IMR-90 (cell line): ENCODE results near the gene UBXN1. TPM values are rescaled to one million over a fixed set of nuclear protein-coding genes. Genes with fewer than 3 reads are reported as not detected.

Experiments used
- ATAC-seq: fragments of 200-7000 bp; cut with Tn5 transposase; 2 replicates; pipeline ENCODE4 v1.9.1; 2020; ENCODE audit warnings: low read depth, mild to moderate bottlenecking, moderate library complexity
- BruUV-seq: library from RNA; stranded (reverse); fragments of 400-500 nt; replicated peaks from 2 replicates; lab custom pipeline; 2021; lab: Mats Ljungman, UMichigan
- CTCF ChIA-PET: fragments of 300-600 bp; formaldehyde crosslinking; extraction: SDS; loops from one replicate; lab custom pipeline; 2021; ENCODE audit warnings: antibody characterized with exemption; lab: Yijun Ruan, JAX
- POLR2A ChIA-PET: fragments of 300-600 bp; sonication (Branson Sonifier 250); formaldehyde crosslinking; loops from one replicate; lab custom pipeline; 2022; ENCODE audit warnings: antibody characterized with exemption; ENCODE audit not compliant: unreplicated experiment; lab: Charles Lee
- DNase-seq: peaks from one replicate; pipeline ENCODE4 v3.0.0; 2013
- H2AFZ ChIP-seq: replicated peaks from 2 replicates; pipeline ENCODE3; 2013; ENCODE audit warnings: low read length, mild to moderate bottlenecking; ENCODE audit not compliant: poor library complexity
- H2AK5ac ChIP-seq: 2 replicates; pipeline ENCODE4 v1.6.1; 2013; ENCODE audit warnings: low read depth, low read length, inconsistent platforms
- H2AK9ac ChIP-seq: replicated peaks from 2 replicates; pipeline ENCODE3; 2013; ENCODE audit warnings: mild to moderate bottlenecking, low read depth, low read length, moderate library complexity; ENCODE audit not compliant: poor library complexity
- H2BK120ac ChIP-seq: 2 replicates; pipeline ENCODE4 v1.6.1; 2013; ENCODE audit warnings: low read depth, low read length, inconsistent platforms
- H2BK15ac ChIP-seq: 3 replicates; pipeline ENCODE4 v1.6.1; 2013; ENCODE audit warnings: low read depth, low read length, inconsistent platforms
- H2BK20ac ChIP-seq: 2 replicates; pipeline ENCODE4 v1.6.1; 2013; ENCODE audit warnings: low read depth, mild to moderate bottlenecking, inconsistent platforms, low read length, moderate library complexity
- H2BK5ac ChIP-seq: 2 replicates; pipeline ENCODE4 v1.6.1; 2013; ENCODE audit warnings: mild to moderate bottlenecking, low read depth, low read length, inconsistent platforms; ENCODE audit not compliant: poor library complexity, severe bottlenecking
- H3K14ac ChIP-seq: replicated peaks from 2 replicates; pipeline ENCODE4 v1.6.1; 2013; ENCODE audit warnings: low read depth, low read length, inconsistent platforms
- H3K18ac ChIP-seq: 2 replicates; pipeline ENCODE4 v1.6.1; 2013; ENCODE audit warnings: low read depth, low read length, control low read depth
- H3K23ac ChIP-seq: 2 replicates; pipeline ENCODE4 v1.6.1; 2013; ENCODE audit warnings: low read depth, low read length, inconsistent platforms
- H3K27ac ChIP-seq: 2 replicates; pipeline ENCODE4 v1.5.1; 2013; ENCODE audit warnings: mild to moderate bottlenecking, control low read depth, low read length; ENCODE audit not compliant: insufficient read depth
- H3K27me3 ChIP-seq: 2 replicates; pipeline ENCODE4 v1.6.1; 2013; ENCODE audit warnings: low read length; ENCODE audit not compliant: control insufficient read depth, insufficient read depth
- H3K36me3 ChIP-seq: 2 replicates; pipeline ENCODE4 v1.6.1; 2013; ENCODE audit warnings: low read length, mixed read lengths; ENCODE audit not compliant: control insufficient read depth, insufficient read depth
- H3K4ac ChIP-seq: 2 replicates; pipeline ENCODE4 v1.6.1; 2013; ENCODE audit warnings: low read depth, low read length, inconsistent platforms
- H3K4me1 ChIP-seq: 2 replicates; pipeline ENCODE4 v1.6.1; 2013; ENCODE audit warnings: low read length, mixed read lengths; ENCODE audit not compliant: control insufficient read depth, insufficient read depth
- H3K4me2 ChIP-seq: 2 replicates; pipeline ENCODE4 v1.6.1; 2013; ENCODE audit warnings: low read depth, mild to moderate bottlenecking, control low read depth, low read length, moderate library complexity
- H3K4me3 ChIP-seq: 2 replicates; pipeline ENCODE4 v1.5.1; 2013; ENCODE audit warnings: low read depth, mild to moderate bottlenecking, control low read depth, low read length, moderate library complexity; ENCODE audit not compliant: insufficient read depth
- H3K56ac ChIP-seq: 2 replicates; pipeline ENCODE4 v1.6.1; 2013; ENCODE audit warnings: low read length, inconsistent platforms; ENCODE audit not compliant: insufficient read depth; ENCODE audit errors: extremely low read depth
- H3K79me1 ChIP-seq, 2 experiments: 2 replicates each; pipeline ENCODE4 v1.6.1; 2013; ENCODE audit warnings: low read length in 2 of 2, inconsistent platforms in 1 of 2, low read depth in 1 of 2
- H3K9ac ChIP-seq: 2 replicates; pipeline ENCODE4 v1.6.1; 2013; ENCODE audit warnings: low read depth, low read length, control low read depth
- H3K9me1 ChIP-seq: 2 replicates; pipeline ENCODE4 v1.6.1; 2013; ENCODE audit warnings: low read length, inconsistent platforms; ENCODE audit not compliant: insufficient read depth
- H3K9me3 ChIP-seq: 2 replicates; pipeline ENCODE4 v1.6.1; 2013; ENCODE audit warnings: low read length; ENCODE audit not compliant: control insufficient read depth, insufficient read depth
- H4K20me1 ChIP-seq: 2 replicates; pipeline ENCODE4 v1.6.1; 2013; ENCODE audit warnings: low read length, inconsistent platforms; ENCODE audit not compliant: insufficient read depth
- H4K5ac ChIP-seq: 2 replicates; pipeline ENCODE4 v1.6.1; 2013; ENCODE audit warnings: mild to moderate bottlenecking, low read depth, low read length, control low read depth
- H4K8ac ChIP-seq, 2 experiments: 2 replicates each; pipeline ENCODE4 v1.6.1; 2013; ENCODE audit warnings: low read depth in 2 of 2, low read length in 2 of 2, control low read depth in 1 of 2, inconsistent platforms in 1 of 2
- H4K91ac ChIP-seq: 2 replicates; pipeline ENCODE4 v1.6.1; 2013; ENCODE audit warnings: low read depth, low read length, inconsistent platforms; ENCODE audit not compliant: insufficient read depth
- BHLHE40 ChIP-seq: fragments of 150-350 bp; IDR thresholded peaks from 2 replicates; pipeline ENCODE4 v1.6.1; 2016; ENCODE audit warnings: mild to moderate bottlenecking, low read depth, low read length
- CEBPB ChIP-seq: IDR thresholded peaks from 2 replicates; pipeline ENCODE4 v1.6.1; 2012; ENCODE audit warnings: low read depth, low read length, improper control_type of control experiment
- CHD1 ChIP-seq: IDR thresholded peaks from 2 replicates; pipeline ENCODE4 v1.6.1; 2012; ENCODE audit warnings: low read depth, low read length, improper control_type of control experiment
- FOS ChIP-seq: fragments of 150-350 bp; IDR thresholded peaks from 2 replicates; pipeline ENCODE4 v1.6.1; 2016; ENCODE audit warnings: low read depth, low read length
- MAFK ChIP-seq: IDR thresholded peaks from 2 replicates; pipeline ENCODE4 v1.6.1; 2012; ENCODE audit warnings: low read depth, low read length, improper control_type of control experiment
- MAZ ChIP-seq: IDR thresholded peaks from 2 replicates; pipeline ENCODE4 v1.6.1; 2012; ENCODE audit warnings: low read depth, mild to moderate bottlenecking, low read length, improper control_type of control experiment, moderate library complexity, borderline replicate concordance
- MXI1 ChIP-seq: IDR thresholded peaks from 2 replicates; pipeline ENCODE4 v1.6.1; 2012; ENCODE audit warnings: low read depth, mild to moderate bottlenecking, low read length, moderate library complexity, borderline replicate concordance
- NFE2L2 ChIP-seq: fragments of 150-350 bp; IDR thresholded peaks from 2 replicates; pipeline ENCODE4 v1.6.1; 2016; ENCODE audit warnings: low read depth, mild to moderate bottlenecking, low read length
- POLR2A ChIP-seq: IDR thresholded peaks from 2 replicates; pipeline ENCODE4 v1.6.1; 2012; ENCODE audit warnings: mild to moderate bottlenecking, low read depth, low read length
- RAD21 ChIP-seq: IDR thresholded peaks from 2 replicates; pipeline ENCODE4 v1.6.1; 2012; ENCODE audit warnings: low read length, improper control_type of control experiment
- RCOR1 ChIP-seq: IDR thresholded peaks from 2 replicates; pipeline ENCODE4 v1.6.1; 2012; ENCODE audit warnings: mild to moderate bottlenecking, low read length, improper control_type of control experiment; ENCODE audit not compliant: insufficient replicate concordance
- RFX5 ChIP-seq: IDR thresholded peaks from 2 replicates; pipeline ENCODE4 v1.8.0; 2012; ENCODE audit warnings: low read depth, mild to moderate bottlenecking, low read length, moderate library complexity
- SMC3 ChIP-seq: fragments of 150-350 bp; IDR thresholded peaks from 2 replicates; pipeline ENCODE4 v1.6.1; 2016; ENCODE audit warnings: low read depth, mild to moderate bottlenecking, antibody characterized with exemption, low read length, moderate library complexity
- WGBS, 2 experiments: methylation state at CpG; one replicate each; pipeline versions ENCODE4 v1.1.5 to v1.1.7; 2013; ENCODE audit warnings: missing lambda C conversion rate in 2 of 2; ENCODE audit not compliant: insufficient read length in 1 of 2; ENCODE audit errors: extremely low coverage in 2 of 2; 5-methylcytosine and 5-hydroxymethylcytosine counted together
- dilution Hi-C: fragments of 300-500 bp; cut with HindIII; formaldehyde crosslinking; loops from one replicate; pipeline ENCODE4 v1.14.3; 2018; ENCODE audit warnings: low sequenced_read_pairs; ENCODE audit not compliant: unreplicated experiment
- in situ Hi-C: fragments of 300-500 bp; cut with MboI; formaldehyde crosslinking; loops from 3 replicates; pipeline ENCODE4 v1.14.3; 2019; ENCODE audit warnings: low sequenced_read_pairs, inconsistent platforms, mixed read lengths
- intact Hi-C: fragments of 100-400 bp; cut with micrococcal nuclease; formaldehyde crosslinking; loops from 2 replicates; pipeline ENCODE4 v1.10.0; 2022
- polyA plus RNA-seq, 3 experiments: library from polyadenylated mRNA; depleted of rRNA; stranded (reverse); fragments of >200 nt; gene quantifications; 2 replicates each; pipeline ENCODE4 v1.2.3, GENCODE V29; 2012; ENCODE audit warnings: low replicate concordance in 1 of 3
- total RNA-seq: library from RNA; depleted of rRNA; stranded (reverse); fragments of >200 nt; gene quantifications from 2 replicates; pipeline ENCODE4 v1.2.3, GENCODE V29; 2012
- TF ChIP-seq, protein P1 (sequence below): conservative IDR thresholded peaks from 2 replicates; pipeline ENCODE4 v1.5.1; 2012; ENCODE audit warnings: mild to moderate bottlenecking, low read depth, low read length, improper control_type of control experiment
- TF ChIP-seq, protein P2 (sequence below): fragments of 150-350 bp; IDR thresholded peaks from 2 replicates; pipeline ENCODE4 v1.6.1; 2016; ENCODE audit warnings: low read depth, mild to moderate bottlenecking, low read length, moderate library complexity, borderline replicate concordance
- TF ChIP-seq, protein P3 (sequence below): fragments of 150-350 bp; IDR thresholded peaks from 2 replicates; pipeline ENCODE4 v1.6.1; 2017; ENCODE audit warnings: mild to moderate bottlenecking, antibody characterized with exemption, low read length, low read depth

UBXN1 gene
- total and polyA plus RNA-seq, 2 of the 4 experiments (the other 2 are of a cell fraction) = 50.0 to 81.6 TPM

DNA sequence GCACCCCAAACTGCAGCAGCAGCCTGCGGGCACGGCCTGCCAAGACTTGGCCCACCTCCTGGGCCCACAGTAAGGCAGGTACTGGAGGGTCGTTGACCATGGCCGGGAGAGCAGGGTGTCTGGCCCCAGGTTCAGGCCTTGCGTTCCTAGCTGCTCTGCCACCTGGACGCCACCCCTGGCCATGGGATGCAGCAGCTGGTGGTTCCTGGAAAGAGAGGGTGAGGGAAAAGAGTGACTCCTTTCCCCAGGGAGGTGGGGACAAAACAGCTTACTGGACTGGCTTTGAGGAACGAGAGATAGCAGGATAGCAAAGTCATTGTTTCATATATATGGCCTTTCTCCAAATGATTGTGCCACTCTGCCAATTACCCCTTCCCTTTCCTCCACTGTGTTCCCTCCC is 26.5 kb upstream of the UBXN1 start:
- Histone ChIP-seq H4K91ac (no peak overlapping the region), H2AFZ (peak overlapping the region; percentile 98), H2BK120ac (peak overlapping the region; percentile 80; the same call in 1 of the 2 replicates), H3K4me2 (peak overlapping the region; percentile 88), H3K23ac (peak overlapping the region; percentile 99), H3K36me3 (peaks cover 9% of the 10 kb centered on the region), H3K9me3 (no peaks in the 10 kb centered on the region), H3K9ac (peak overlapping the region; percentile 79), H3K18ac (no peak overlapping the region), H2BK5ac (peak overlapping the region; percentile 41), H2AK5ac (peak overlapping the region; percentile 52), H3K4me1 (peaks cover 16% of the 10 kb centered on the region), H3K4ac (peak overlapping the region; percentile 90), H3K27ac (peak overlapping the region; percentile 15), H4K20me1 (no peaks in the 10 kb centered on the region), H2BK15ac (0 out of 3 replicates have a peak overlapping the region, but pooled peaks have one; percentile 8), H2AK9ac (peak overlapping the region; percentile 91), H4K5ac (no peak overlapping the region), H4K8ac (peak overlapping the region; percentile 1 to 14; a peak in 2 of 4 replicates), H3K9me1 (peaks cover 17% of the 10 kb centered on the region), H3K79me1 (peaks cover 18 to 51% of the 10 kb centered on the region in 2 experiments), H3K14ac (peak overlapping the region; percentile 97), H2BK20ac (no peak overlapping the region), H3K56ac (peak overlapping the region; percentile 75; the same call in 1 of the 2 replicates), H3K4me3 (peak overlapping the region; percentile 55; the same call in 1 of the 2 replicates), H3K27me3 (no peaks in the 10 kb centered on the region)
- ChIA-PET POLR2A (interaction anchor here (0.5 to 1.1 kb wide), 2 partner anchors 21 to 603 kb away, joined by 3 to 11 read pairs; no protein-coding TSS in a partner anchor), CTCF (interaction anchor here (0.9 to 1.9 kb wide), 4 partner anchors 11 to 81 kb away, joined by 3 to 6 read pairs (median 4); partner anchors contain the start of gene LRRN4CL)
- 83% methylated on average over 1 of the region's 7 CpGs; no CpG with 5 or more reads in 1 of the 2 experiments for WGBS, 2 experiments
- no TSS peak for BruUV-seq
- no peak for ATAC-seq
- intact Hi-C loops (no loop called here), dilution Hi-C loops (no loop called here), in situ Hi-C loops (no loop called here)
- DNase-seq = no peak
- TF ChIP-seq RCOR1 = no peak
- TF ChIP-seq, protein P1, sequence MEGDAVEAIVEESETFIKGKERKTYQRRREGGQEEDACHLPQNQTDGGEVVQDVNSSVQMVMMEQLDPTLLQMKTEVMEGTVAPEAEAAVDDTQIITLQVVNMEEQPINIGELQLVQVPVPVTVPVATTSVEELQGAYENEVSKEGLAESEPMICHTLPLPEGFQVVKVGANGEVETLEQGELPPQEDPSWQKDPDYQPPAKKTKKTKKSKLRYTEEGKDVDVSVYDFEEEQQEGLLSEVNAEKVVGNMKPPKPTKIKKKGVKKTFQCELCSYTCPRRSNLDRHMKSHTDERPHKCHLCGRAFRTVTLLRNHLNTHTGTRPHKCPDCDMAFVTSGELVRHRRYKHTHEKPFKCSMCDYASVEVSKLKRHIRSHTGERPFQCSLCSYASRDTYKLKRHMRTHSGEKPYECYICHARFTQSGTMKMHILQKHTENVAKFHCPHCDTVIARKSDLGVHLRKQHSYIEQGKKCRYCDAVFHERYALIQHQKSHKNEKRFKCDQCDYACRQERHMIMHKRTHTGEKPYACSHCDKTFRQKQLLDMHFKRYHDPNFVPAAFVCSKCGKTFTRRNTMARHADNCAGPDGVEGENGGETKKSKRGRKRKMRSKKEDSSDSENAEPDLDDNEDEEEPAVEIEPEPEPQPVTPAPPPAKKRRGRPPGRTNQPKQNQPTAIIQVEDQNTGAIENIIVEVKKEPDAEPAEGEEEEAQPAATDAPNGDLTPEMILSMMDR = no peak
- TF ChIP-seq, protein P2, sequence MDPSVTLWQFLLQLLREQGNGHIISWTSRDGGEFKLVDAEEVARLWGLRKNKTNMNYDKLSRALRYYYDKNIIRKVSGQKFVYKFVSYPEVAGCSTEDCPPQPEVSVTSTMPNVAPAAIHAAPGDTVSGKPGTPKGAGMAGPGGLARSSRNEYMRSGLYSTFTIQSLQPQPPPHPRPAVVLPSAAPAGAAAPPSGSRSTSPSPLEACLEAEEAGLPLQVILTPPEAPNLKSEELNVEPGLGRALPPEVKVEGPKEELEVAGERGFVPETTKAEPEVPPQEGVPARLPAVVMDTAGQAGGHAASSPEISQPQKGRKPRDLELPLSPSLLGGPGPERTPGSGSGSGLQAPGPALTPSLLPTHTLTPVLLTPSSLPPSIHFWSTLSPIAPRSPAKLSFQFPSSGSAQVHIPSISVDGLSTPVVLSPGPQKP = no peak
- no peak for TF ChIP-seq SMC3
- TF ChIP-seq RAD21 = no peak
- TF ChIP-seq, protein P3, sequence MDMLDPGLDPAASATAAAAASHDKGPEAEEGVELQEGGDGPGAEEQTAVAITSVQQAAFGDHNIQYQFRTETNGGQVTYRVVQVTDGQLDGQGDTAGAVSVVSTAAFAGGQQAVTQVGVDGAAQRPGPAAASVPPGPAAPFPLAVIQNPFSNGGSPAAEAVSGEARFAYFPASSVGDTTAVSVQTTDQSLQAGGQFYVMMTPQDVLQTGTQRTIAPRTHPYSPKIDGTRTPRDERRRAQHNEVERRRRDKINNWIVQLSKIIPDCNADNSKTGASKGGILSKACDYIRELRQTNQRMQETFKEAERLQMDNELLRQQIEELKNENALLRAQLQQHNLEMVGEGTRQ = no peak
- no peak for TF ChIP-seq MAFK
- no peak for TF ChIP-seq CEBPB
- TF ChIP-seq FOS = no peak
- TF ChIP-seq MXI1 = no peak
- no peak for TF ChIP-seq RFX5
- TF ChIP-seq MAZ = no peak
- TF ChIP-seq BHLHE40 = no peak
- no peak for TF ChIP-seq CHD1
- TF ChIP-seq POLR2A = no peak
- no peak for TF ChIP-seq NFE2L2
